HUDEP-2 (cell line): ENCODE results near the gene NDUFA9.

ENCODE experiments used
- DNase-seq, 76 experiments: peaks; one replicate each; lab custom pipeline; 2025; ENCODE audit not compliant: unreplicated experiment in 76 of 76; lab: John Stamatoyannopoulos, UW

The NDUFA9 gene

DNA sequence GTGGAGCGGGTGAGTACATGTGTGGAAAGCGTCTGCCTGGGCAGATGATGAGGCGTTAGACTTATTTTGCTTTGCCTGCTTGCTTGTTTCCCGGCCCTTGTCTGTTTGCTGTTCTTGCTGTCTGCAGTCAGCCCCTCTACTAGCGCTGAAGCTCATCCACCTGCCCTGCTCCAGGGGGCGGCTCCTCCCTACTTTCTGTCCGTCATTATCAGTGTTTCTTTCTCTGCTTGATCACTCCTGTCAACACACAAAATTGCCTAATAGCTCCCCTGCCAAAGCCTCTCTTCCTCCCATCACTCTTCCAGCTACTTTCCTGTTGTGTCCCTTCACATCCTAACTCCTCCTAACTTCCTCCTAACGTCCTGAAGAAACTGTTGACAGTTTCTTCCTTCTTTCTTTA is 36.4 kb downstream of the NDUFA9 start:
- DNase-seq, result no peak

DNA sequence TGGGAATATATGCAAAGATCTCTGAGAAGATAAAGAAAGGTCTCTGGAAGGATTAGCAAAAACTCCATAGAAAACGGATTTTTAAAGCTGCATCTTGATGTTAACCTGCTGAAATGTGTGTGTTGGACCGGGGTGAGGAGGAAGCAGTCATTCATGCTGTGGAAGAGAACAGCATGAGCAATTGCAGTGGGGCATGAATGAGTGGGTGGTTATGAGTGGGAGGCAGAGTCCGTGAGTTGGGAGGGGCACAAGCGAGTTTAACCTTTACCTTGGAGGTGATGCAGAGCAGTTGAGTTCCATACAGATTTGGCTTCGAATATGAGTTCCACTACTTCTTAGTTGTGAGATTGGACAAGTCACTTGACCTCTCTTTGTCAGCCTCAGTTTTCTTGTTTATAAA is 41.8 kb downstream of the NDUFA9 start:
- DNase-seq, result no peak
